BJ (cell line): ENCODE measurements around the gene MKX. TPM values are rescaled to one million over a fixed set of nuclear protein-coding genes. Genes with fewer than 3 reads are reported as not detected.

ENCODE experiments used
- CTCF ChIA-PET: fragments of 350-600 bp; formaldehyde crosslinking; extraction: SDS; loops from one replicate; lab custom pipeline; 2021; ENCODE audit warnings: antibody characterized with exemption, inconsistent platforms; lab: Yijun Ruan, JAX
- POLR2A ChIA-PET: fragments of 300-600 bp; sonication (Branson Sonifier 250); formaldehyde crosslinking; extraction: SDS; loops from one replicate; lab custom pipeline; 2021; ENCODE audit warnings: antibody characterized with exemption; lab: Charles Lee
- DNase-seq: peaks from one replicate; pipeline ENCODE4 v3.0.0-alpha.2; 2011; ENCODE audit warnings: low read depth
- H3K27me3 ChIP-seq: 2 replicates; pipeline ENCODE4 v1.6.0; 2011; ENCODE audit warnings: low read length; ENCODE audit not compliant: control insufficient read depth, insufficient read depth
- H3K36me3 ChIP-seq: 2 replicates; pipeline ENCODE4 v1.5.1; 2011; ENCODE audit warnings: low read length; ENCODE audit not compliant: control insufficient read depth, insufficient read depth
- H3K4me3 ChIP-seq: 2 replicates; pipeline ENCODE4 v1.5.1; 2011; ENCODE audit warnings: low read depth, mild to moderate bottlenecking, control low read depth, low read length
- CTCF ChIP-seq: IDR thresholded peaks from 2 replicates; pipeline ENCODE4 v1.5.1; 2011; ENCODE audit warnings: low read depth, mild to moderate bottlenecking, control low read depth, inconsistent platforms, low read length, moderate library complexity; ENCODE audit not compliant: insufficient read depth
- polyA plus RNA-seq: library from polyadenylated mRNA; depleted of rRNA; stranded (reverse); fragments of >200 nt; gene quantifications from 2 replicates; pipeline ENCODE4 v1.2.3, GENCODE V29; 2011

MKX gene
- polyA plus RNA-seq, 1 experiment = 68.1 TPM

DNA sequence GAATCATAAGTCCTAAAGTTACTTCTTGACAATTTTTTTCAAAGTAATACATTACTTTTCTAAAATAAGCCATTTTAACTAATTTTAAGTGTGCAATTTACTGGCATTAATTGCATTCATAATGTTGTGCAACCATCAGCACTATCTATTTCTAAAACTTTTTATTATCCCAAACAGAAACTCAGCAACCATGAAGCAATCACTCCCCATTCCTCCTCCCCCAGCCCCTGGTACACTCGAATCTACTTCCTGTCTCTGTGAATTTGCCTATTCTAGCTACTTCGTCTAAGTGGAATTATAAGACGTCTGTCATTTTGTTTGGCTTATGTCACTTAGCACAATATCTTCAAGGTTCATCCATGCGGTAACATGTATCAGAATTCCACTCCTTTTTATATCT lies 84.9 kb downstream of the MKX start:
- TF ChIP-seq CTCF = no peak
- Histone ChIP-seq H3K36me3 (no peaks in the 10 kb centered on the region; the same call in 1 of the 2 replicates), H3K4me3 (no peak overlapping the region), H3K27me3 (no peaks in the 10 kb centered on the region)
- CTCF ChIA-PET = interaction anchor here (0.6 to 1.5 kb wide), 5 partner anchors 9 to 81 kb away, joined by 3 to 5 read pairs (median 4); no protein-coding TSS in a partner anchor
- POLR2A ChIA-PET = no interaction called here
- no peak for DNase-seq

- TF ChIP-seq CTCF = no peak
- Histone ChIP-seq H3K27me3 (no peaks in the 10 kb centered on the region), H3K36me3 (no peaks in the 10 kb centered on the region; the same call in 1 of the 2 replicates), H3K4me3 (no peak overlapping the region)
- ChIA-PET CTCF (interaction anchor here (0.6 to 1.5 kb wide), 3 partner anchors 9 to 82 kb away, joined by 3 to 5 read pairs (median 4); no protein-coding TSS in a partner anchor), POLR2A (interaction anchor here (0.6 kb wide), 1 partner anchor 117 kb away, joined by 3 read pairs; no protein-coding TSS in a partner anchor)
- DNase-seq = no peak
These were observed 85.4 kb downstream of the MKX start for GRCh38 chr10:27660268-27660667.

DNA sequence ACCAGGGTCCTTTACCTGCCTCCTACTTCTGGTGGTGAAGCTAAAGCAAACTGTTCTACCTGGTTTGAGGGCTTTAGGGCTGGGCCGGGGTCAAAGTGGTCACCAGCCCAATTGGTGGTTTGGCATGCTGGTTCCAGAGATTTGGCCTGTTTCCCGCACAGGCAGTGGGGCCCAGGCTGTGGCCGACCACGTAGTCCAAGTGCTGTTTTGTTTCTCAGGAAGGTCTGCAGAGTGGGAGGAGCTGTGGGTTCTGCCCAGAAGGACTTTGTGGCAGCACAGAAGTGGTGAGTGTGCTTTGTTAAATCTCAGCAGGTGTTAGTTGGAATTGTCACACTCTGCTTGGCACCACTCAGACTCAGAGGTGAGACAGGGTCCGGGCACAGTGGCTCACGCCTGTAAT lies 85.8 kb downstream of the MKX start:
- H3K36me3 ChIP-seq = no peaks in the 10 kb centered on the region; the same call in 1 of the 2 replicates
- POLR2A ChIA-PET = interaction anchor here (0.6 kb wide), 1 partner anchor 117 kb away, joined by 3 read pairs; no protein-coding TSS in a partner anchor
- no peak for TF ChIP-seq CTCF
- H3K27me3 ChIP-seq = no peaks in the 10 kb centered on the region
- DNase-seq = no peak
- CTCF ChIA-PET = interaction anchor here (1.4 to 1.5 kb wide), 2 partner anchors 12 to 101 kb away, joined by 5 read pairs; no protein-coding TSS in a partner anchor
- no peak overlapping the region for H3K4me3 ChIP-seq

- ChIA-PET POLR2A (no interaction called here), CTCF (interaction anchor here (0.9 to 1.4 kb wide), 2 partner anchors 49 to 100 kb away, joined by 5 to 6 read pairs; no protein-coding TSS in a partner anchor)
- no peak for DNase-seq
- no peaks in the 10 kb centered on the region for H3K27me3 ChIP-seq
- no peaks in the 10 kb centered on the region; the same call in none of the 2 replicates for H3K36me3 ChIP-seq
- no peak for TF ChIP-seq CTCF
- no peak overlapping the region for H3K4me3 ChIP-seq
These were observed 86.8 kb downstream of the MKX start for GRCh38 chr10:27658788-27659187.

GRCh38 chr10:27655296-27655695 lies 90.3 kb downstream of the MKX start:
- TF ChIP-seq CTCF = no peak
- H3K27me3 ChIP-seq = no peaks in the 10 kb centered on the region
- CTCF ChIA-PET = interaction anchor here (0.9 to 1.1 kb wide), 2 partner anchors 44 to 101 kb away, joined by 3 to 4 read pairs; no protein-coding TSS in a partner anchor
- H3K36me3 ChIP-seq = no peaks in the 10 kb centered on the region; the same call in 1 of the 2 replicates
- no peak for DNase-seq
- H3K4me3 ChIP-seq = no peak overlapping the region
- POLR2A ChIA-PET = no interaction called here
